ENCODE results near the gene CD2.
A peak's percentile ranks its signal among the peaks of the same experiment; 100 is the strongest.

CD2 gene

GRCh38 chr1:116772648-116773045 lies 18.4 kb downstream of the CD2 start:
- Histone ChIP-seq H3K36me3 (ENCODE audit: insufficient read depth, low read length) (no peaks in the 10 kb centered on the region), H3K79me2 (ENCODE audit: insufficient read depth, low read length) (no peaks in the 10 kb centered on the region), H4K20me1 (ENCODE audit: insufficient read depth, low read length, poor library complexity, severe bottlenecking) (no peaks in the 10 kb centered on the region), H3K9me2 (replicated peaks; ENCODE audit: low read depth, low read length) (no peaks in the 10 kb centered on the region), H3K4me3 (ENCODE audit: low read length, poor library complexity, severe bottlenecking) (no peak overlapping the region), H3K9ac (ENCODE audit: low read depth, low read length, poor library complexity, severe bottlenecking) (no peak overlapping the region), H3K9me3 (ENCODE audit: insufficient read depth, low read depth, low read length) (0 out of 2 replicates have a peak, but pooled peaks cover 5% of the 10 kb centered on the region), H3K4me2 (ENCODE audit: low read depth, low read length, poor library complexity, severe bottlenecking) (no peak overlapping the region), H3F3A (ENCODE audit: low read depth) (peaks cover 6% of the 10 kb centered on the region), H2AFZ (ENCODE audit: low read length) (no peak overlapping the region), H3K27me3 (ENCODE audit: insufficient read depth, low read length, poor library complexity, severe bottlenecking) (no peaks in the 10 kb centered on the region), H3K4me1 (ENCODE audit: insufficient read depth, low read length, poor library complexity, severe bottlenecking) (peaks cover 50% of the 10 kb centered on the region)
- TF ChIP-seq CTCF (conservative IDR thresholded peaks at IDR 0.05; ENCODE audit: low read length): no peak
- TF ChIP-seq EZH2phosphoT487 (IDR thresholded peaks at IDR 0.05; ENCODE audit: borderline replicate concordance): no peak

- no peaks in the 10 kb centered on the region for H3K27me3 ChIP-seq (ENCODE audit: insufficient read depth, low read length, poor library complexity, severe bottlenecking)
- TF ChIP-seq CTCF (conservative IDR thresholded peaks at IDR 0.05; ENCODE audit: low read length): no peak
- no peak for TF ChIP-seq EZH2phosphoT487 (IDR thresholded peaks at IDR 0.05; ENCODE audit: borderline replicate concordance)
- H3K9ac ChIP-seq (ENCODE audit: low read depth, low read length, poor library complexity, severe bottlenecking): no peak overlapping the region
- H3K4me1 ChIP-seq (ENCODE audit: insufficient read depth, low read length, poor library complexity, severe bottlenecking): peaks cover 36% of the 10 kb centered on the region
- no peak overlapping the region for H3K4me2 ChIP-seq (ENCODE audit: low read depth, low read length, poor library complexity, severe bottlenecking)
- H4K20me1 ChIP-seq (ENCODE audit: insufficient read depth, low read length, poor library complexity, severe bottlenecking): no peaks in the 10 kb centered on the region
- no peaks in the 10 kb centered on the region for H3F3A ChIP-seq (ENCODE audit: low read depth)
- 0 out of 2 replicates have a peak, but pooled peaks cover 5% of the 10 kb centered on the region for H3K9me3 ChIP-seq (ENCODE audit: insufficient read depth, low read depth, low read length)
- no peak overlapping the region for H3K4me3 ChIP-seq (ENCODE audit: low read length, poor library complexity, severe bottlenecking)
- no peak overlapping the region for H2AFZ ChIP-seq (ENCODE audit: low read length)
- no peaks in the 10 kb centered on the region for H3K79me2 ChIP-seq (ENCODE audit: insufficient read depth, low read length)
- H3K36me3 ChIP-seq (ENCODE audit: insufficient read depth, low read length): no peaks in the 10 kb centered on the region
- no peaks in the 10 kb centered on the region for H3K9me2 ChIP-seq (replicated peaks; ENCODE audit: low read depth, low read length)
Observed at GRCh38 chr1:116775116-116775752, 21.0 kb downstream of the CD2 start.

- peak overlapping the region; percentile 43 for H3K4me2 ChIP-seq (ENCODE audit: low read depth, low read length, poor library complexity, severe bottlenecking)
- peak overlapping the region; percentile 26 for H3K9ac ChIP-seq (ENCODE audit: low read depth, low read length, poor library complexity, severe bottlenecking)
- no peak overlapping the region for H3K4me3 ChIP-seq (ENCODE audit: low read length, poor library complexity, severe bottlenecking)
- no peaks in the 10 kb centered on the region for H3K36me3 ChIP-seq (ENCODE audit: insufficient read depth, low read length)
- no peak for TF ChIP-seq EZH2phosphoT487 (IDR thresholded peaks at IDR 0.05; ENCODE audit: borderline replicate concordance)
- TF ChIP-seq CTCF (conservative IDR thresholded peaks at IDR 0.05; ENCODE audit: low read length): no peak
- H3K4me1 ChIP-seq (ENCODE audit: insufficient read depth, low read length, poor library complexity, severe bottlenecking): peaks cover 12% of the 10 kb centered on the region
- 0 out of 2 replicates have a peak, but pooled peaks cover 4% of the 10 kb centered on the region for H3K9me3 ChIP-seq (ENCODE audit: insufficient read depth, low read depth, low read length)
- H3F3A ChIP-seq (ENCODE audit: low read depth): no peaks in the 10 kb centered on the region
- H4K20me1 ChIP-seq (ENCODE audit: insufficient read depth, low read length, poor library complexity, severe bottlenecking): no peaks in the 10 kb centered on the region
- H3K9me2 ChIP-seq (replicated peaks; ENCODE audit: low read depth, low read length): no peaks in the 10 kb centered on the region
- H2AFZ ChIP-seq (ENCODE audit: low read length): peak overlapping the region; percentile 80
- H3K79me2 ChIP-seq (ENCODE audit: insufficient read depth, low read length): no peaks in the 10 kb centered on the region
- no peaks in the 10 kb centered on the region for H3K27me3 ChIP-seq (ENCODE audit: insufficient read depth, low read length, poor library complexity, severe bottlenecking)
Observed at GRCh38 chr1:116777831-116778830, 23.9 kb downstream of the CD2 start.

All from Loucy (cell line).